MM.1S (cell line): ENCODE results near the gene TBL1Y.

Source experiments
- DNase-seq: peaks from one replicate; pipeline ENCODE4 v3.0.0-alpha.2; 2015
- H2AFZ ChIP-seq: fragments of 300-600 bp; sonication (generic); 2 replicates; pipeline ENCODE4 v1.6.0; 2016; ENCODE audit warnings: antibody characterized with exemption, low read length
- H3F3A ChIP-seq: fragments of 300-600 bp; sonication (generic); 2 replicates; pipeline ENCODE4 v1.6.1; 2016; ENCODE audit warnings: mild to moderate bottlenecking, antibody characterized with exemption, low read length, moderate library complexity, mixed read lengths; ENCODE audit not compliant: insufficient read depth
- H3K27ac ChIP-seq: fragments of 300-600 bp; sonication (generic); 2 replicates; pipeline ENCODE4 v1.5.1; 2016; ENCODE audit warnings: mild to moderate bottlenecking, low read length
- H3K27me3 ChIP-seq: fragments of 300-600 bp; sonication (generic); replicated peaks from 2 replicates; pipeline ENCODE4 v1.6.0; 2016; ENCODE audit warnings: low read length; ENCODE audit not compliant: insufficient read depth
- H3K36me3 ChIP-seq: fragments of 300-600 bp; sonication (generic); replicated peaks from 2 replicates; pipeline ENCODE4 v1.6.1; 2016; ENCODE audit warnings: mild to moderate bottlenecking, low read length, mixed read lengths; ENCODE audit not compliant: insufficient read depth
- H3K4me1 ChIP-seq: fragments of 300-600 bp; sonication (generic); 2 replicates; pipeline ENCODE4 v1.6.1; 2016; ENCODE audit warnings: low read length, mixed read lengths
- H3K4me2 ChIP-seq: fragments of 300-600 bp; sonication (generic); 2 replicates; pipeline ENCODE4 v1.6.0; 2016; ENCODE audit warnings: low read depth, low read length
- H3K4me3 ChIP-seq: fragments of 300-600 bp; sonication (generic); 2 replicates; pipeline ENCODE4 v1.5.1; 2016; ENCODE audit warnings: low read length, mixed read lengths
- H3K79me2 ChIP-seq: fragments of 300-600 bp; sonication (generic); 2 replicates; pipeline ENCODE4 v1.6.1; 2016; ENCODE audit warnings: mixed run types, low read length, mixed read lengths
- H3K9ac ChIP-seq: fragments of 300-600 bp; sonication (generic); 2 replicates; pipeline ENCODE4 v1.6.1; 2016; ENCODE audit warnings: low read length, mixed read lengths
- H3K9me2 ChIP-seq: fragments of 300-600 bp; sonication (generic); replicated peaks from 2 replicates; pipeline ENCODE4 v1.6.1; 2016; ENCODE audit warnings: mild to moderate bottlenecking, low read length, mixed read lengths; ENCODE audit not compliant: insufficient read depth
- H3K9me3 ChIP-seq: fragments of 300-600 bp; sonication (generic); replicated peaks from 2 replicates; pipeline ENCODE4 v1.6.1; 2016; ENCODE audit warnings: mild to moderate bottlenecking, low read length, mixed read lengths; ENCODE audit not compliant: insufficient read depth
- H4K20me1 ChIP-seq: fragments of 300-600 bp; sonication (generic); 2 replicates; pipeline ENCODE4 v1.6.1; 2016; ENCODE audit warnings: mild to moderate bottlenecking, low read length, moderate library complexity, mixed read lengths; ENCODE audit not compliant: insufficient read depth
- EZH2 ChIP-seq: fragments of 300-600 bp; sonication (generic); optimal IDR thresholded peaks from 2 replicates; pipeline ENCODE3; 2017; ENCODE audit warnings: low read depth, mild to moderate bottlenecking, antibody characterized with exemption, low read length, mixed read lengths
- EZH2phosphoT487 ChIP-seq: fragments of 300-600 bp; sonication (generic); IDR thresholded peaks from 2 replicates; pipeline ENCODE4 v1.6.1; 2018; ENCODE audit warnings: antibody characterized with exemption, low read length
- TF ChIP-seq, protein P1 (sequence below): fragments of 300-600 bp; sonication (generic); IDR thresholded peaks from 2 replicates; pipeline ENCODE4 v1.5.1; 2016; ENCODE audit warnings: antibody characterized with exemption, low read length, mixed read lengths

Gene TBL1Y

GRCh38 chrY:7097021-7097420, 186.5 kb downstream of the TBL1Y start:
- Histone ChIP-seq H2AFZ (no peak overlapping the region), H3F3A (no peaks in the 10 kb centered on the region), H3K4me3 (no peak overlapping the region), H3K9ac (no peak overlapping the region), H3K36me3 (no peaks in the 10 kb centered on the region), H3K4me2 (no peak overlapping the region), H4K20me1 (no peaks in the 10 kb centered on the region), H3K9me3 (no peaks in the 10 kb centered on the region), H3K79me2 (no peaks in the 10 kb centered on the region), H3K9me2 (no peaks in the 10 kb centered on the region), H3K27me3 (no peaks in the 10 kb centered on the region), H3K4me1 (no peaks in the 10 kb centered on the region), H3K27ac (no peak overlapping the region)
- no peak for TF ChIP-seq EZH2phosphoT487
- TF ChIP-seq, protein P1, sequence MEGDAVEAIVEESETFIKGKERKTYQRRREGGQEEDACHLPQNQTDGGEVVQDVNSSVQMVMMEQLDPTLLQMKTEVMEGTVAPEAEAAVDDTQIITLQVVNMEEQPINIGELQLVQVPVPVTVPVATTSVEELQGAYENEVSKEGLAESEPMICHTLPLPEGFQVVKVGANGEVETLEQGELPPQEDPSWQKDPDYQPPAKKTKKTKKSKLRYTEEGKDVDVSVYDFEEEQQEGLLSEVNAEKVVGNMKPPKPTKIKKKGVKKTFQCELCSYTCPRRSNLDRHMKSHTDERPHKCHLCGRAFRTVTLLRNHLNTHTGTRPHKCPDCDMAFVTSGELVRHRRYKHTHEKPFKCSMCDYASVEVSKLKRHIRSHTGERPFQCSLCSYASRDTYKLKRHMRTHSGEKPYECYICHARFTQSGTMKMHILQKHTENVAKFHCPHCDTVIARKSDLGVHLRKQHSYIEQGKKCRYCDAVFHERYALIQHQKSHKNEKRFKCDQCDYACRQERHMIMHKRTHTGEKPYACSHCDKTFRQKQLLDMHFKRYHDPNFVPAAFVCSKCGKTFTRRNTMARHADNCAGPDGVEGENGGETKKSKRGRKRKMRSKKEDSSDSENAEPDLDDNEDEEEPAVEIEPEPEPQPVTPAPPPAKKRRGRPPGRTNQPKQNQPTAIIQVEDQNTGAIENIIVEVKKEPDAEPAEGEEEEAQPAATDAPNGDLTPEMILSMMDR = no peak
- TF ChIP-seq EZH2 = no peak
- no peak for DNase-seq

- H3K4me2 ChIP-seq = no peak overlapping the region
- H4K20me1 ChIP-seq = no peaks in the 10 kb centered on the region
- H3K9me3 ChIP-seq = no peaks in the 10 kb centered on the region
- no peaks in the 10 kb centered on the region for H3K36me3 ChIP-seq
- no peak for DNase-seq
- H2AFZ ChIP-seq = no peak overlapping the region
- TF ChIP-seq EZH2 (no peak), EZH2phosphoT487 (no peak)
- TF ChIP-seq, protein P1 = no peak
- no peaks in the 10 kb centered on the region for H3K4me1 ChIP-seq
- no peaks in the 10 kb centered on the region for H3K9me2 ChIP-seq
- no peak overlapping the region for H3K4me3 ChIP-seq
- H3K27ac ChIP-seq = no peak overlapping the region
- H3K27me3 ChIP-seq = no peaks in the 10 kb centered on the region
- H3F3A ChIP-seq = no peaks in the 10 kb centered on the region
- no peaks in the 10 kb centered on the region for H3K79me2 ChIP-seq
- no peak overlapping the region for H3K9ac ChIP-seq
These were observed 189.2 kb downstream of the TBL1Y start for GRCh38 chrY:7099742-7100141.

DNA sequence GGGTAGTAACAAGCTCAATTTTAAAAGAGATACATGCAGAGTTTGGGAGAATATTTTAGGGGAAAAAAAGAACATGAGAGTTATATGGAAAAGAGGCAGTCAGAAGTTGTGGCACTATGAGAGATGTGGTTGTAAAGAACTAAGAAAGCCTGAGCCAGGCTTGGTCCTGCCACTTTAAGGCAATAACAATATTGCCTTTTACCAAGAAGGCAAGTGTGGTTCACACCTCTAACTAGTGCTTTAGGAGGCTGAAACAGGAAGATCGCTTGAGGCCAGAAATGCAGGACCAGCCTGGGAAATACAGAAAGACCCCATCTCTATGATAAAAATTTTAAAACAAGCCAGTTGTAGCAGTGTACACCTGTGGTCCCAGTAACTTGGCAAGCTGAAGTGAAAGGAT, 192.2 kb downstream of the TBL1Y start:
- Histone ChIP-seq H3F3A (no peaks in the 10 kb centered on the region), H2AFZ (no peak overlapping the region), H3K4me1 (no peaks in the 10 kb centered on the region), H3K4me3 (no peak overlapping the region), H3K79me2 (no peaks in the 10 kb centered on the region), H3K36me3 (no peaks in the 10 kb centered on the region), H3K27ac (no peak overlapping the region), H3K4me2 (no peak overlapping the region), H4K20me1 (no peaks in the 10 kb centered on the region), H3K9me3 (no peaks in the 10 kb centered on the region), H3K9me2 (no peaks in the 10 kb centered on the region), H3K9ac (no peak overlapping the region), H3K27me3 (no peaks in the 10 kb centered on the region)
- DNase-seq = no peak
- TF ChIP-seq EZH2phosphoT487 (no peak), EZH2 (no peak)
- TF ChIP-seq, protein P1 = no peak
